IPS-11a (cell line): ENCODE measurements around the gene PDE6A.
"Not testable (repeated sequence)": the region's sequence is repeated elsewhere in the genome, so short reads cannot be mapped to it uniquely, and the experiment has no call there.

Experiments
- H3K4me3 ChIP-seq: one replicate; pipeline ENCODE4 v1.5.1; 2013; ENCODE audit warnings: low read depth, low read length, control low read depth

Gene PDE6A

GRCh38 chr5:149898811-149899210 lies 45.8 kb downstream of the PDE6A start:
- no peak overlapping the region for H3K4me3 ChIP-seq

GRCh38 chr5:149895416-149896345 lies 48.9 kb downstream of the PDE6A start:
- no peak overlapping the region for H3K4me3 ChIP-seq

GRCh38 chr5:149894237-149894636 lies 50.4 kb downstream of the PDE6A start:
- H3K4me3 ChIP-seq = no peak overlapping the region

- H3K4me3 ChIP-seq = no peak overlapping the region
These were observed 51.1 kb downstream of the PDE6A start for GRCh38 chr5:149893403-149893931.

- H3K4me3 ChIP-seq = no peak overlapping the region
These were observed 52.0 kb downstream of the PDE6A start for GRCh38 chr5:149892594-149892993.

- no peak overlapping the region for H3K4me3 ChIP-seq
These were observed 56.3 kb downstream of the PDE6A start for GRCh38 chr5:149888280-149888679.

GRCh38 chr5:149887622-149888183 lies 56.9 kb downstream of the PDE6A start:
- H3K4me3 ChIP-seq = no peak overlapping the region

GRCh38 chr5:149886692-149887470 lies 57.7 kb downstream of the PDE6A start:
- no peak overlapping the region for H3K4me3 ChIP-seq

GRCh38 chr5:149886060-149886459 lies 58.5 kb downstream of the PDE6A start:
- no peak overlapping the region for H3K4me3 ChIP-seq

- H3K4me3 ChIP-seq = no peak overlapping the region
These were observed 59.1 kb downstream of the PDE6A start for GRCh38 chr5:149885513-149885912.

GRCh38 chr5:149883550-149883949 lies 61.0 kb downstream of the PDE6A start:
- no peak overlapping the region for H3K4me3 ChIP-seq

- not testable (repeated sequence) for H3K4me3 ChIP-seq
These were observed 62.0 kb downstream of the PDE6A start for GRCh38 chr5:149882633-149883032.

- H3K4me3 ChIP-seq = no peak overlapping the region
These were observed 62.7 kb downstream of the PDE6A start for GRCh38 chr5:149881874-149882273.

GRCh38 chr5:149881069-149881622 lies 63.4 kb downstream of the PDE6A start:
- no peak overlapping the region for H3K4me3 ChIP-seq

GRCh38 chr5:149879593-149879992 lies 65.0 kb downstream of the PDE6A start:
- not testable (repeated sequence) for H3K4me3 ChIP-seq

GRCh38 chr5:149878371-149878770 lies 66.2 kb downstream of the PDE6A start:
- no peak overlapping the region for H3K4me3 ChIP-seq

- no peak overlapping the region for H3K4me3 ChIP-seq
These were observed 70.7 kb downstream of the PDE6A start for GRCh38 chr5:149873896-149874295.

- no peak overlapping the region for H3K4me3 ChIP-seq
These were observed 72.1 kb downstream of the PDE6A start for GRCh38 chr5:149872351-149873040.

- no peak overlapping the region for H3K4me3 ChIP-seq
These were observed 73.1 kb downstream of the PDE6A start for GRCh38 chr5:149871471-149871870.

GRCh38 chr5:149870697-149871096 lies 73.9 kb downstream of the PDE6A start:
- no peak overlapping the region for H3K4me3 ChIP-seq
